GM11168 (cell line): ENCODE data around the gene KRT76.

Experiments
- in situ Hi-C: fragments of 300-500 bp; cut with MboI; formaldehyde crosslinking; loops from one replicate; pipeline ENCODE4 v1.12.0; 2022; ENCODE audit warnings: low sequenced_read_pairs; ENCODE audit not compliant: unreplicated experiment

KRT76 gene

DNA sequence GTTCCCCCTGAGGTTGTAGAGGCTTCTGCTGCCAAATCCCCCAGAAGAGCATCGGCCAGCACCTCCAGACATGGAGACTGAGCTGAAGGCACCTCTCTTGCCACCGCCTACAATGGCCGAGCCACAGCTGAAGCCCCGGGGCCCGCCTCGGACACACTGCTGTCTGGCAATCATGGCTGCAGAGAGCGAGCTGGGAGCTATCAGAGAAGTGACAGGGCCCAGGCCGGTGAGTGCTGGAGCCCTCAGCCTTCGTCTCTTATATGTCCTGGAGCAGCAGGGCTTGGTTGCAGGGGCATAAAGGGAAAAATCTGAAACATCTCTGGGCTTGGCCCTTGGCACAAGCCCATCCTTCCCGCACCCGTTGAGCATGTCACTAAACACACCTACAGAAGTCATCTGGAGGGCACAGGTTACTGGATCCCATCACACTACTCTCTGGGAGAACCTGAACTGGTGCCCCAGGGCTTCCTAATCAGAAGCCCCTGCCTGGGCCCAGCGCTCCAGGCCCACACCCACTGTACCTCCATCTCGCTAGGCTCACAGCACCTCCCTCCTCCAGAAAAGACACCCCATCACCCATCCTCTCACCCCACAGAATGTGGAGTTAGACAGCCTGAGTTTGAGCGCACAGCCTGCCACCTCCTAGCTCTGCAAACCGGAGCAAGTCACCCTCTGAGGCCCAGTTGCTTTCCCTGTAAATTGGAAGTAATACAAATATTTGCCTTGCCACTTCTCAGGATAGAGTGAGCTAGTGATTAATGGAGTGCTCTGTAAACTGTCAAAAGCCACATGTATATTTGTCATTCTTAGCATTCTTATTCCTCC is 37.0 kb upstream of the KRT76 start, which contains the start of gene KRT4:
TSS of gene KRT4 (minus strand) at position 232 of the 825 bp plus-strand sequence. CDS start at position 174, 58 bp downstream.
- in situ Hi-C loops = no loop called here

- in situ Hi-C loops = no loop called here
Measured at GRCh38 chr12:52813203-52813819, 36.2 kb upstream of the KRT76 start.

- in situ Hi-C loops = no loop called here
Measured at GRCh38 chr12:52812749-52813148, 35.6 kb upstream of the KRT76 start.

- in situ Hi-C loops = no loop called here
Measured at GRCh38 chr12:52812073-52812400, 34.9 kb upstream of the KRT76 start.

- in situ Hi-C loops = no loop called here
Measured at GRCh38 chr12:52811191-52812072, 34.3 kb upstream of the KRT76 start.

- in situ Hi-C loops = no loop called here
Measured at GRCh38 chr12:52810554-52810953, 33.4 kb upstream of the KRT76 start.

- in situ Hi-C loops = no loop called here
Measured at GRCh38 chr12:52809166-52809565, 32.0 kb upstream of the KRT76 start.

DNA sequence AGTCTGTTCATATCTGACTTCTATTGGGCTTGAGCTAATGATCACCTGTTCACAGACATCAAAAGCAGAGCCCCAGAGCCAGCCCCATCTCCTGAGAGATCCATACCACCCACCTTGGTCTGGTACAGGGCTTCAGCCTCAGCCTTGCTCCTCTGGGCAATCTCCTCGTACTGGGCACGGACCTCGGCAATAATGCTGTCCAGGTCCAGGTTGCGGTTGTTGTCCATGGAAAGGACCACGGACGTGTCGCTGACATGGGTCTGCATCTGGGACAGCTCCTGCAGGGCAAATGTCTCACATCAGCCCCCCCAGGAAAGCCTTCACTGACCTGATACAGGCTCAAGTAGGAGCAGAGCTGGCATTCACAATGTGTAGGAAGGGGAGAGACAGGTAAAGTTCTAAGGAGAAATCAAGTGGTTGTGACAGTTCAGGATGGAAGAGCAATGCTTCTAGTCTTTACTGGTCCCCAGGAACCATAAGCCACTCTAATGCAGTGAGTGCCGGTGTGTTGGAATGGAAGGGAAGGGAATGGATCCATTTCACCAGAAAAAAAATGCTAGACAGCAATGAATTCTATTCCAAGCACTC is 31.5 kb upstream of the KRT76 start:
- in situ Hi-C loops = no loop called here

DNA sequence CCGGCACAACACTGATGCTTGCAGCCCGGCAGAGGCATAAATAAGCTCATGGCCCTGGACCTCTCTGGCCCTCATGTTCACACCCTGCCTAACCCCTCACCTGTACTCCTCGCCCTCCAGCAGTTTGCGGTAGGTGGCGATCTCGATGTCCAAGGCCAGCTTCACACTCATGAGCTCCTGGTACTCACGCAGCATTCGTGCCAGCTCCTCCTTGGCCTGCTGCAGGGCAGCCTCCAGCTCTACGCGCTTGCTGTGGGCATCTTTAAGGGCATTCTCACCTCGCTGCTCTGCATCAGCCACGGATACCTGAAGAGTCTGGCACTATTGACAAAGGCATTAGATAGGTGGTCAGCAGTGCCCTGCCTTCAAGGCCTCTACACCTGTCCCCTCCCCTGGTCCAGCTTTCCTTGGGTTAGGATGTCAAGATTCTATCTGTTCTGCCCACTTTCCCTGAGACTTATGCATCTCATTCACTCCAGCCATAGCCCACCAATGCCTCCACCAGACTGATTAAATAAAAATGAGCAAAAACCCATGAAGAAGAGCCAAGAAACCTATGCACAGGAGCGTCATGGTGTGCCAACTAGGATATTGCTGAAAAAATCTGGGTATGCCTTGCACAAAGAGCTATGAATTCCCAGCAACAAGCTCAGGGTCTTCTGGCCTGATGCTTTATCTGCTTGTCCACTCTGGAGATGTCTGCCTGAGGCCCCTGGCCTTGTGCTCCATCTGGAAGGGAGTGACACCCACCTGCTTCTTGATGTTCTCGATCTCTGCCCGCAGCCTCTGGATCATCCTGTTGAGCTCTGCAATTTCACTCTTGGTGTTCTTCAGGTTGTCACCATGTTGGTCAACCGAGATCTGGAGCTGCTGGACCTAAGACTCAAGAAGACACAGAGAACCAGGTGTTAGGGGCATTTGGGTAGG is 30.7 kb upstream of the KRT76 start:
- in situ Hi-C loops = no loop called here

GRCh38 chr12:52806821-52807543 is 29.8 kb upstream of the KRT76 start:
- in situ Hi-C loops = no loop called here

GRCh38 chr12:52806169-52806811 is 29.1 kb upstream of the KRT76 start:
- in situ Hi-C loops = no loop called here

- in situ Hi-C loops = no loop called here
Measured at GRCh38 chr12:52805739-52806138, 28.6 kb upstream of the KRT76 start.

DNA sequence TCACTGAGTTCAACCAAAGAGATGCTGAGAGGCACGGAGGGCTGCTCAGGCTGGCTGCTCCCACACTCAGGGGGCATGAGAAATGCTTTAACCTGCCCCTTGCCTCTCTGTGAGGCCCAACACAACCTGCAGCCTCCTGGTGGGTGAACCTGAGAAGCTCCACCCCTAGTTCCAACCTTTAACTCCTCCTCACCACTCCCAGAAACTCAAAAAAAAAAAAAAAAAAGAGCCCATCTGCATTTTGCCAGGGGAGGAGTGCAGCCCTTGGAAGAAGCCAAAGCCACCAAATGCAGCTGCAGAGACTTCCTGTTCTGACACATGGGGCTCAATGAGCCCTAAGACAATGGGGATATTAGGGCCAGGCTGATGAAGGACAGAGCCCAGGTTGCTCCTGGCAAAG is 27.9 kb upstream of the KRT76 start:
- in situ Hi-C loops = no loop called here

GRCh38 chr12:52802442-52802841 is 25.3 kb upstream of the KRT76 start:
- in situ Hi-C loops = no loop called here

GRCh38 chr12:52801773-52802172 is 24.6 kb upstream of the KRT76 start:
- in situ Hi-C loops = no loop called here

- in situ Hi-C loops = no loop called here
Measured at GRCh38 chr12:52800259-52800917, 23.2 kb upstream of the KRT76 start.

GRCh38 chr12:52799505-52800211 is 22.5 kb upstream of the KRT76 start:
- in situ Hi-C loops = no loop called here
